ENCODE data around the gene ABI1. TPM values are rescaled to one million over a fixed set of nuclear protein-coding genes. Genes with fewer than 3 reads are reported as not detected.

ABI1 gene
- total RNA-seq, 1 donor from 2014 or later = 83.5 TPM

- peaks cover 71% of the 10 kb centered on the region for H3K36me3 Mint-ChIP-seq (ENCODE audit: low read depth)
- ATAC-seq (ENCODE audit: low read depth) (no peak), DNase-seq (no peak)
- CTCF ChIA-PET = no interaction called here
- TF ChIP-seq CTCF (IDR thresholded peaks at IDR 0.05) = no peak
- H3K4me3 Mint-ChIP-seq = no peak overlapping the region
- intact Hi-C loops (cut with micrococcal nuclease) = loop anchor here (1.0 kb wide), 1 partner anchor 9 kb away; no protein-coding TSS in a partner anchor
- H3K27ac Mint-ChIP-seq = peak overlapping the region; percentile 81
- H3K9me3 Mint-ChIP-seq = no peaks in the 10 kb centered on the region
- peaks cover 50% of the 10 kb centered on the region for H3K4me1 Mint-ChIP-seq
- no peaks in the 10 kb centered on the region for H3K27me3 Mint-ChIP-seq
- POLR2A ChIA-PET = no interaction called here
Measured at GRCh38 chr10:26743841-26744240, 116.9 kb downstream of the ABI1 start.

- DNase-seq (no peak), ATAC-seq (ENCODE audit: low read depth) (no peak)
- peaks cover 57% of the 10 kb centered on the region for H3K4me1 Mint-ChIP-seq
- peak overlapping the region; percentile 81 for H3K27ac Mint-ChIP-seq
- H3K4me3 Mint-ChIP-seq = no peak overlapping the region
- no peaks in the 10 kb centered on the region for H3K9me3 Mint-ChIP-seq
- no peak for TF ChIP-seq CTCF (IDR thresholded peaks at IDR 0.05)
- ChIA-PET CTCF (no interaction called here), POLR2A (interaction anchor here (0.5 kb wide), 1 partner anchor 15 kb away, joined by 4 read pairs; no protein-coding TSS in a partner anchor)
- intact Hi-C loops (cut with micrococcal nuclease) = loop anchor here (1.0 kb wide), 1 partner anchor 10 kb away; no protein-coding TSS in a partner anchor
- no peaks in the 10 kb centered on the region for H3K27me3 Mint-ChIP-seq
- H3K36me3 Mint-ChIP-seq (ENCODE audit: low read depth) = peaks cover 67% of the 10 kb centered on the region
Measured at GRCh38 chr10:26743091-26743490, 117.7 kb downstream of the ABI1 start.

- peak overlapping the region; percentile 95 for H3K27ac Mint-ChIP-seq
Measured at GRCh38 chr10:26741368-26741767, 119.4 kb downstream of the ABI1 start.

GRCh38 chr10:26739071-26739631 lies 121.6 kb downstream of the ABI1 start:
- peaks cover 59% of the 10 kb centered on the region for H3K36me3 Mint-ChIP-seq (ENCODE audit: low read depth)
- peak overlapping the region; percentile 73 for H3K4me3 Mint-ChIP-seq
- no peak for TF ChIP-seq CTCF (IDR thresholded peaks at IDR 0.05)
- no peaks in the 10 kb centered on the region for H3K9me3 Mint-ChIP-seq
- CTCF ChIA-PET = interaction anchor here (1.1 to 2.7 kb wide), 2 partner anchors 13 to 122 kb away, joined by 4 to 16 read pairs; no protein-coding TSS in a partner anchor
- POLR2A ChIA-PET = interaction anchor here (0.7 to 6.2 kb wide), 9 partner anchors 13 to 415 kb away, joined by 3 to 33 read pairs (median 5); partner anchors contain the start of genes ABI1 and YME1L1
- H3K4me1 Mint-ChIP-seq = peaks cover 81% of the 10 kb centered on the region
- no peak for DNase-seq
- peak; percentile 41 for ATAC-seq (ENCODE audit: low read depth)
- intact Hi-C loops (cut with micrococcal nuclease) = loop anchor here (1.0 to 5.0 kb wide), 8 partner anchors 14 to 1596 kb away; partner anchors contain the start of genes ANKRD26, APBB1IP and MASTL
- peak overlapping the region; percentile 95 for H3K27ac Mint-ChIP-seq
- no peaks in the 10 kb centered on the region for H3K27me3 Mint-ChIP-seq

More at GRCh38 chr10:26741368-26741767, 119.4 kb downstream of the ABI1 start:
- Mint-ChIP-seq H3K4me1 (peaks cover 74% of the 10 kb centered on the region), H3K36me3 (ENCODE audit: low read depth) (peaks cover 56% of the 10 kb centered on the region), H3K9me3 (no peaks in the 10 kb centered on the region), H3K4me3 (no peak overlapping the region), H3K27me3 (no peaks in the 10 kb centered on the region)
- ChIA-PET POLR2A (interaction anchor here (6.2 kb wide), 1 partner anchor 119 kb away, joined by 33 read pairs; the partner anchor contains the start of gene ABI1), CTCF (interaction anchor here (2.7 kb wide), 1 partner anchor 15 kb away, joined by 16 read pairs; no protein-coding TSS in a partner anchor)
- DNase-seq (no peak), ATAC-seq (ENCODE audit: low read depth) (no peak)
- intact Hi-C loops (cut with micrococcal nuclease) = no loop called here
- TF ChIP-seq CTCF (IDR thresholded peaks at IDR 0.05) = no peak

GRCh38 chr10:26738301-26738911 lies 122.4 kb downstream of the ABI1 start:
- Mint-ChIP-seq H3K27ac (peak overlapping the region; percentile 95), H3K9me3 (no peaks in the 10 kb centered on the region), H3K36me3 (ENCODE audit: low read depth) (peaks cover 54% of the 10 kb centered on the region), H3K27me3 (no peaks in the 10 kb centered on the region), H3K4me1 (peaks cover 74% of the 10 kb centered on the region), H3K4me3 (peak overlapping the region; percentile 63)
- DNase-seq (no peak), ATAC-seq (ENCODE audit: low read depth) (no peak)
- intact Hi-C loops (cut with micrococcal nuclease) = loop anchor here (2.0 to 5.0 kb wide), 6 partner anchors 14 to 1596 kb away; partner anchors contain the start of genes ANKRD26 and APBB1IP
- ChIA-PET CTCF (interaction anchor here (1.1 kb wide), 1 partner anchor 123 kb away, joined by 4 read pairs; no protein-coding TSS in a partner anchor), POLR2A (interaction anchor here (0.8 to 6.2 kb wide), 7 partner anchors 12 to 416 kb away, joined by 3 to 33 read pairs (median 6); partner anchors contain the start of genes ABI1 and YME1L1)
- TF ChIP-seq CTCF (IDR thresholded peaks at IDR 0.05) = no peak

All from activated B cell treated with CpG ODN at 0.5 μM for 24 hours (primary cell).